NB4 (cell line): Measurements from ENCODE around the gene OSER1.

Experiments
- CTCF ChIP-seq: IDR thresholded peaks from one replicate; pipeline ENCODE4 v1.5.1; 2012; ENCODE audit warnings: low read depth, low read length
- MAX ChIP-seq: IDR thresholded peaks from 2 replicates; pipeline ENCODE4 v1.6.1; 2011; ENCODE audit warnings: low read depth, low read length
- MYC ChIP-seq: IDR thresholded peaks from 2 replicates; pipeline ENCODE4 v1.6.1; 2011; ENCODE audit warnings: low read depth, low read length
- POLR2A ChIP-seq: IDR thresholded peaks from 2 replicates; pipeline ENCODE4 v1.6.1; 2011; ENCODE audit warnings: mild to moderate bottlenecking; ENCODE audit not compliant: insufficient read length; ENCODE audit errors: extremely low read depth

- TF ChIP-seq POLR2A: no peak
- TF ChIP-seq CTCF: no peak
- no peak for TF ChIP-seq MAX
- no peak for TF ChIP-seq MYC
These were observed 24.2 kb upstream of the OSER1 start for GRCh38 chr20:44234566-44235317.
